SK-N-MC (cell line): Measurements from ENCODE around the gene EPHA4.

Experiments used
- EZH2 ChIP-seq: fragments of 200-600 bp; sonication (generic); IDR thresholded peaks from one replicate; pipeline ENCODE4 v1.6.1; 2017; ENCODE audit warnings: antibody characterized with exemption
- FOXP2 ChIP-seq: optimal IDR thresholded peaks from 2 replicates; pipeline ENCODE3; 2011; ENCODE audit warnings: mild to moderate bottlenecking, moderate library complexity; ENCODE audit not compliant: insufficient read depth; ENCODE audit errors: extremely low read length, control extremely low read depth
- POLR2AphosphoS5 ChIP-seq: IDR thresholded peaks from 2 replicates; pipeline ENCODE4 v1.6.1; 2012; ENCODE audit warnings: mild to moderate bottlenecking, low read depth, low read length, borderline replicate concordance

- TF ChIP-seq POLR2AphosphoS5 (no peak), FOXP2 (no peak), EZH2 (no peak)
These were observed 41.5 kb downstream of the EPHA4 start for GRCh38 chr2:221530653-221531037.
